Panc1 (cell line): ENCODE data around the gene SLX9. TPM values are rescaled to one million over a fixed set of nuclear protein-coding genes. Genes with fewer than 3 reads are reported as not detected.

Experiments
- ATAC-seq: fragments of 200-7000 bp; cut with Tn5 transposase; 2 replicates; pipeline ENCODE4 v1.9.1; 2020; ENCODE audit warnings: mild to moderate bottlenecking, moderate library complexity
- BruUV-seq: library from RNA; stranded (reverse); fragments of 400-500 nt; replicated peaks from 2 replicates; lab custom pipeline; 2021; lab: Mats Ljungman, UMichigan
- CTCF ChIA-PET: fragments of 300-600 bp; sonication (Branson Sonifier 250); formaldehyde crosslinking; loops from one replicate; lab custom pipeline; 2022; ENCODE audit warnings: antibody characterized with exemption; lab: Charles Lee
- POLR2A ChIA-PET: fragments of 300-600 bp; sonication (Branson Sonifier 250); formaldehyde crosslinking; loops from one replicate; lab custom pipeline; 2022; ENCODE audit warnings: antibody characterized with exemption; lab: Charles Lee
- DNase-seq: peaks from one replicate; pipeline ENCODE4 v3.0.0-alpha.2; 2010; ENCODE audit warnings: low read depth, low spot score
- H3K27ac ChIP-seq: 2 replicates; pipeline ENCODE4 v1.5.1; 2011; ENCODE audit warnings: mild to moderate bottlenecking, low read length, inconsistent platforms
- H3K27me3 ChIP-seq: fragments of 200-500 bp; sonication (Bioruptor generic); 2 replicates; pipeline ENCODE4 v1.6.0; 2014; ENCODE audit warnings: low read length, inconsistent platforms; ENCODE audit not compliant: control insufficient read depth, insufficient read depth
- H3K36me3 ChIP-seq: fragments of 200-500 bp; sonication (Bioruptor generic); 2 replicates; pipeline ENCODE4 v1.5.1; 2014; ENCODE audit warnings: inconsistent platforms, mild to moderate bottlenecking, low read length, moderate library complexity; ENCODE audit not compliant: control insufficient read depth, insufficient read depth
- H3K4me1 ChIP-seq: 2 replicates; pipeline ENCODE4 v1.5.1; 2011; ENCODE audit warnings: inconsistent platforms, mild to moderate bottlenecking, low read length, moderate library complexity; ENCODE audit not compliant: control insufficient read depth, insufficient read depth
- H3K4me3 ChIP-seq, 2 experiments: 2 replicates each; pipeline ENCODE4 v1.5.1; 2011 to 2012; ENCODE audit warnings: low read depth in 2 of 2, low read length in 2 of 2, mild to moderate bottlenecking in 2 of 2, inconsistent platforms in 1 of 2, moderate library complexity in 1 of 2
- H3K9me3 ChIP-seq: fragments of 200-500 bp; sonication (Bioruptor generic); 2 replicates; pipeline ENCODE4 v1.5.1; 2014; ENCODE audit warnings: low read depth, mild to moderate bottlenecking, inconsistent platforms, low read length, moderate library complexity; ENCODE audit not compliant: control insufficient read depth, insufficient read depth
- CTCF ChIP-seq: fragments of 450-650 bp; IDR thresholded peaks from 2 replicates; pipeline ENCODE4 v1.5.1; 2017; ENCODE audit warnings: mild to moderate bottlenecking
- POLR2AphosphoS5 ChIP-seq: IDR thresholded peaks from 2 replicates; pipeline ENCODE4 v1.6.1; 2012; ENCODE audit warnings: mild to moderate bottlenecking, low read depth, low read length, moderate library complexity
- REST ChIP-seq, 2 experiments: IDR thresholded peaks; 2 replicates each; pipeline ENCODE4 v1.6.1; 2011 to 2012; ENCODE audit warnings: low read depth in 2 of 2, control low read depth in 1 of 2, low read length in 1 of 2, mild to moderate bottlenecking in 1 of 2, moderate library complexity in 1 of 2; ENCODE audit not compliant: insufficient read depth in 1 of 2
- SIN3A ChIP-seq: IDR thresholded peaks from 2 replicates; pipeline ENCODE4 v1.6.1; 2012; ENCODE audit warnings: low read depth, mild to moderate bottlenecking, low read length, moderate library complexity, borderline replicate concordance; ENCODE audit not compliant: insufficient read depth
- TCF7L2 ChIP-seq: IDR thresholded peaks from 2 replicates; pipeline ENCODE4 v1.6.1; 2011; ENCODE audit warnings: mild to moderate bottlenecking, low read depth, low read length, inconsistent platforms
- in situ Hi-C: cut with HindIII; loops from 2 replicates; pipeline ENCODE4 v1.10.0; 2016; ENCODE audit warnings: low sequenced_read_pairs, low pct_unique_long_range_greater_than_20kb
- intact Hi-C: fragments of 100-400 bp; cut with micrococcal nuclease; formaldehyde crosslinking; loops from one replicate; pipeline ENCODE4 v1.10.0; 2022; ENCODE audit not compliant: unreplicated experiment
- total RNA-seq: library from RNA; stranded (reverse); gene quantifications from one replicate; pipeline ENCODE4 v1.2.1, GENCODE V29; 2021; ENCODE audit not compliant: unreplicated experiment

SLX9 gene
- total RNA-seq, 1 experiment from 2014 or later = 50.9 TPM

GRCh38 chr21:44932408-44933181, 7.2 kb upstream of the SLX9 start:
- intact Hi-C loops (loop anchor here (5.0 kb wide), 1 partner anchor 40 kb away; no protein-coding TSS in a partner anchor), in situ Hi-C loops (no loop called here)
- CTCF ChIA-PET = interaction anchor here (0.5 to 1.0 kb wide), 9 partner anchors 35 to 170 kb away, joined by 3 to 8 read pairs (median 5); no protein-coding TSS in a partner anchor
- TF ChIP-seq REST (IDR thresholded peaks at IDR 0.05; ENCODE audit: insufficient read depth in 1 of 2, low read depth in 2 of 2, low read length in 1 of 2) (no peak), CTCF (peak; percentile 87), SIN3A (no peak)
- no TSS peak for BruUV-seq
- POLR2A ChIA-PET = interaction anchor here (0.6 kb wide), 1 partner anchor 19 kb away, joined by 8 read pairs; no protein-coding TSS in a partner anchor
- Histone ChIP-seq H3K27ac (0 out of 2 replicates have a peak overlapping the region, but pooled peaks have one; percentile 34), H3K27me3 (no peaks in the 10 kb centered on the region), H3K4me3 (peak overlapping the region; percentile 29 to 48), H3K4me1 (peaks cover 16% of the 10 kb centered on the region), H3K9me3 (no peaks in the 10 kb centered on the region), H3K36me3 (no peaks in the 10 kb centered on the region)
- peak; percentile 56 for ATAC-seq
- no peak for DNase-seq

- no peak for DNase-seq
- Histone ChIP-seq H3K27ac (no peak overlapping the region), H3K4me3 (no peak overlapping the region), H3K9me3 (no peaks in the 10 kb centered on the region), H3K36me3 (no peaks in the 10 kb centered on the region), H3K4me1 (peaks cover 8% of the 10 kb centered on the region), H3K27me3 (no peaks in the 10 kb centered on the region)
- no peak for TF ChIP-seq REST (IDR thresholded peaks at IDR 0.05; ENCODE audit: insufficient read depth in 1 of 2, low read depth in 2 of 2, low read length in 1 of 2)
- no peak for TF ChIP-seq CTCF
- TF ChIP-seq SIN3A = no peak
- no peak for TF ChIP-seq TCF7L2
- TF ChIP-seq POLR2AphosphoS5 = no peak
- ChIA-PET CTCF (interaction anchor here (0.7 kb wide), 1 partner anchor 45 kb away, joined by 3 read pairs; no protein-coding TSS in a partner anchor), POLR2A (no interaction called here)
- BruUV-seq = no TSS peak
- in situ Hi-C loops (no loop called here), intact Hi-C loops (loop anchor here (5.0 kb wide), 1 partner anchor 41 kb away; no protein-coding TSS in a partner anchor)
- ATAC-seq = no peak
Observed at GRCh38 chr21:44933199-44933917, 6.5 kb upstream of the SLX9 start.
